C4-2B (cell line): ENCODE measurements around the gene MRTO4.
A peak's percentile ranks its signal among the peaks of the same experiment; 100 is the strongest.

Experiments
- H3K27ac ChIP-seq: fragments of 450-650 bp; 2 replicates; pipeline ENCODE4 v1.5.1; 2017
- ZFX ChIP-seq: fragments of 450-650 bp; IDR thresholded peaks from 2 replicates; pipeline ENCODE4 v1.6.1; 2017
- TF ChIP-seq, protein P1 (sequence below): fragments of 450-650 bp; conservative IDR thresholded peaks from 2 replicates; pipeline ENCODE4 v1.5.1; 2017; ENCODE audit warnings: mild to moderate bottlenecking

The MRTO4 gene

GRCh38 chr1:19251305-19252196 lies at the start of gene MRTO4, which contains the start of gene EMC1:
TSS of gene MRTO4 (plus strand) at chr1:19251805. CDS start at chr1:19251836, 31 bp downstream.
TSS of gene EMC1 (minus strand) at chr1:19251524. CDS start at chr1:19251509, 15 bp downstream.
- no peak for TF ChIP-seq ZFX
- TF ChIP-seq, protein P1, sequence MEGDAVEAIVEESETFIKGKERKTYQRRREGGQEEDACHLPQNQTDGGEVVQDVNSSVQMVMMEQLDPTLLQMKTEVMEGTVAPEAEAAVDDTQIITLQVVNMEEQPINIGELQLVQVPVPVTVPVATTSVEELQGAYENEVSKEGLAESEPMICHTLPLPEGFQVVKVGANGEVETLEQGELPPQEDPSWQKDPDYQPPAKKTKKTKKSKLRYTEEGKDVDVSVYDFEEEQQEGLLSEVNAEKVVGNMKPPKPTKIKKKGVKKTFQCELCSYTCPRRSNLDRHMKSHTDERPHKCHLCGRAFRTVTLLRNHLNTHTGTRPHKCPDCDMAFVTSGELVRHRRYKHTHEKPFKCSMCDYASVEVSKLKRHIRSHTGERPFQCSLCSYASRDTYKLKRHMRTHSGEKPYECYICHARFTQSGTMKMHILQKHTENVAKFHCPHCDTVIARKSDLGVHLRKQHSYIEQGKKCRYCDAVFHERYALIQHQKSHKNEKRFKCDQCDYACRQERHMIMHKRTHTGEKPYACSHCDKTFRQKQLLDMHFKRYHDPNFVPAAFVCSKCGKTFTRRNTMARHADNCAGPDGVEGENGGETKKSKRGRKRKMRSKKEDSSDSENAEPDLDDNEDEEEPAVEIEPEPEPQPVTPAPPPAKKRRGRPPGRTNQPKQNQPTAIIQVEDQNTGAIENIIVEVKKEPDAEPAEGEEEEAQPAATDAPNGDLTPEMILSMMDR = no peak
- peak within 1 kb of the TSS; percentile 88 for H3K27ac ChIP-seq

DNA sequence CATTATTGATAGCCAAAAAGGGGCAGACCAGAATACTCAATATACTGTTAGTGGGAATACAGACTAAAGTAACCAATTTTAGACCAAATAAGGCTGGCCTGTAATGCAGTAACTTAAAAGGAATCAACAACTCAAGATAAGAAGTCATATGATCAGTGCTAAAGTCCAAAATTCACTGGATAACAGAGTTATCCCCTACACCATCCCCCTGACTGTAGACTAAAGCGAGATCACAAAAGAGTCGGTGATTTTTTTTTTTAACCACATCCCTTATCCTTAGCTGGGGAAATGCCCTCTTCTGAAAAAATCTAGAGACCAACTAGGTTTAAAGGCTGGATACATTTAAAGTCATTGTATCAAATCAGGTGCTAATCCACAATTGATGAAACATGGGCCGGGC lies 49.2 kb upstream of the MRTO4 start:
- no peak for TF ChIP-seq ZFX
- TF ChIP-seq, protein P1 = no peak
- H3K27ac ChIP-seq = no peak overlapping the region; the same call in 1 of the 2 replicates

- TF ChIP-seq, protein P1 = no peak
- no peak for TF ChIP-seq ZFX
- peak overlapping the region; percentile 30 for H3K27ac ChIP-seq
Measured at GRCh38 chr1:19203440-19203839, 48.2 kb upstream of the MRTO4 start.

GRCh38 chr1:19204446-19205266 lies 46.9 kb upstream of the MRTO4 start:
- TF ChIP-seq, protein P1 = no peak
- TF ChIP-seq ZFX = no peak
- no peak overlapping the region for H3K27ac ChIP-seq

GRCh38 chr1:19205403-19205802 lies 46.2 kb upstream of the MRTO4 start:
- no peak overlapping the region for H3K27ac ChIP-seq
- TF ChIP-seq, protein P1 = no peak
- no peak for TF ChIP-seq ZFX

DNA sequence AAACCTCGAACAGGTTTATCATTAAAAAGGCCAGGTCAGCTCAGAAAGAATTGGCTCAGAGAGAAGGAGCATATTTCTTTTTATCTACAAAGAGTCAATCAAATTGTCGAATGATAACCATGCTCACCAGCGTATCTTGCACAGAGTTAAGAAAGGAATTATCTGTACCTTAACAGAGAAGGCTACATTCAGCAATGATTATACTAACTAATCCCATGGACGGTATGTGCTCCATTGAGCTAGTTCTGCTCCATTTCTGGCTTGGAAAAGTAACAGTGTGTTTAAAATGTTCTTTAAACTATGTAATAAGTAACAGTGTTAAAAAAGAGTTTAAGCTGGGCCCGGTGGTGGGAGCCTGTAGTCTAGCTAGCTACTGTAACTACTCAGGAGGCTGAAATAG lies 45.8 kb upstream of the MRTO4 start:
- no peak overlapping the region for H3K27ac ChIP-seq
- no peak for TF ChIP-seq ZFX
- TF ChIP-seq, protein P1 = no peak
